Activated naive CD4-positive, alpha-beta T cell treated with Interleukin-2 at 50 U/mL for 16 hours (primary cell): ENCODE measurements around the gene MKRN2.
"Not testable (repeated sequence)": the region's sequence is repeated elsewhere in the genome, so short reads cannot be mapped to it uniquely, and the experiment has no call there.

Experiments used
- DNase-seq: peaks from one replicate; pipeline ENCODE4 v3.0.0-alpha.2; 2020

MKRN2 gene

GRCh38 chr3:12591456-12591855 is 34.6 kb downstream of the MKRN2 start:
- no peak for DNase-seq

- no peak for DNase-seq
Observed at GRCh38 chr3:12591997-12592715, 35.3 kb downstream of the MKRN2 start.

- no peak for DNase-seq
Observed at GRCh38 chr3:12593473-12593872, 36.6 kb downstream of the MKRN2 start.

DNA sequence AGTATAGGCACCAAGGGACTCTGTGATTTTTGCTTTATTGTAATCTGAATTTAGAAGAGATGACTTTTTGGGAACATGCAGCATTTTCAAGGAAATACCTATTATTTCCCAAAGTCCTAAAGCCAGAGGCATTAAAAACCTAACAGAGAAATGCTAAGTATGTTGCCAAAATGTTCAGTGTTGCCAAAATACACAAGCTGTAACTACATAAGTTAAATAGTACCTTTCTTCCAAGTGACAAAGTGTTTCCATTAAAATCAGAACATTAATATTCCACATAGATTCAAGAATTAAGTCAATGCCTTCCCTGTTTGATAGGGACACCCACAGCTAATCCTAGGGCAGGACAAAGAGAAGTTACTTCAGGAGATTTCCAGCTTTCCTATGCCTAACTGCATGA is 42.0 kb downstream of the MKRN2 start:
- no peak for DNase-seq

- no peak for DNase-seq
Observed at GRCh38 chr3:12601072-12601471, 44.2 kb downstream of the MKRN2 start.

DNA sequence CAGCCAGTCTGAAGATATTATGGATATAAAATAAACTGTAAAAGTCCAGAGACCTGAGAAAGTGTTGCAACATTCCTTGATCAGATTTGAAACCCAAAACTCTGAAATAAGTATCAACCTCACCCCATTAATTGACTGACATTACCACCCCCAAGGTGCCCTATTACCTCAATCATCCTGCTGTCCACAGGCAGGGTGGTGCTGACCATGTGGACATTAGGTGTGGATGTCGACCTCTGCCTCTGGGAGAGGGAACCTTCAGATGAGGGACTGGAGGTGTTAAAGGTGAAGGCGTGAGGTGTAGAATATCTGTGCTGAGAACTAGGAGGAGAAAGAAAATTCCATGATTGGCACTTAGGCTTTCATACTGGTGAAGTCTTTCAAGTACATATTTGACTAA is 47.1 kb downstream of the MKRN2 start:
- no peak for DNase-seq

DNA sequence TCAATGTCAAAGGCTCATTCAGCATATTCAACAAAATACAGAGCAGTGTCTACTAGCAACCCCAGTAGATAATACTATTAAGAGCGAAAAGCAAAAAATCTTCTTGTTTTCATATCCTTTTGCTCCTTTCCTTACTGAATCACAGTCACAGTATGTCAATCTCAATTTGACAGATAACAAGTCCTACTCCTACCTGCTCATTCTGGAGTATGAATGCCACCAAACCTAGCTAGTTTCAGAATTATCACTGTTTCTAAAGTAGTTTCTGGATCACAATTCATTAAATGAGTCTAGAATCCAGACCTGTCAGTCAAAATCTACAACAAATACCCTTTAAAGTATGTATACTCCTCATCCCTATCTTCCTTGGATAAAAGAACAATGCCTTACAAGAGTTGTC is 51.5 kb downstream of the MKRN2 start:
- DNase-seq = no peak

DNA sequence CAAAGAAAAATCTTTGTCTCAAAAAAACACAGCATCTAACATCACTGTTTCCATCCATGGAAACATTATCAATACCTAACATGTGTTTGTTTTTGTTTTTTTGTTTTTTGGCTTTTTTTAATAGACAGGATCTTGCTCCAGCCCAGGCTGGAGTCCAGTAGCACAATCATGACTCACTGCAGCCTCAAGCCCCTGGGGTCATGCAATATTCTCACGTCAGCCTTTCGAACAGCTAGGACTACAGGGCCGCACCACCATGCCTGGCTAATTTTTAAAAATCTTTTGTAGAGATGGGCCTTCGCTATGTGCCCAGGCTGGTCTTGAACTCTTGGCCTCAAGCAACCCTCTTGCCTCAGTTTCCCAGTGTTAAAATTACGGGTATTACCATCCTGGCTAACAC is 54.2 kb downstream of the MKRN2 start:
- no peak for DNase-seq

- no peak for DNase-seq
Observed at GRCh38 chr3:12612514-12613226, 55.8 kb downstream of the MKRN2 start.

GRCh38 chr3:12613250-12613649 is 56.4 kb downstream of the MKRN2 start:
- no peak for DNase-seq

DNA sequence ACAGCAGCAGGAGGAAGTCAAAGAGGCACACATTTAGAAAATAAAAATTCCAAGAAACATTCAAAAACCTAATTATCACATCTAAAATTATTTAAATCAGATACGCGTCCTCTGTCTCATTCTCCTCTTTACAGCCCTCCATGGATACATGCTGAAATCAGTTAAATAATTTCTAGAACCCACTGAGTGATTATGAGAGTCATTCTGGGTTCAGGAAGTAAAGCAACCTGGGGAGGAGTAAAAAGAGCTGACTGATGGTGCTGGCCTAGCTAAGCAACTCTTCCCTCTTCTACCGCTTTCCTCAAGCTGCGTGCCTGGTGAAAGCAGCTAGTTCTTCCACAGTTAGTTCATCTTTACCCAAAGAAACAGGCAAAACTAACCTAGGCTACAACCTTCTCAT is 58.4 kb downstream of the MKRN2 start:
- no peak for DNase-seq

- no peak for DNase-seq
Observed at GRCh38 chr3:12618426-12618825, 61.5 kb downstream of the MKRN2 start.

DNA sequence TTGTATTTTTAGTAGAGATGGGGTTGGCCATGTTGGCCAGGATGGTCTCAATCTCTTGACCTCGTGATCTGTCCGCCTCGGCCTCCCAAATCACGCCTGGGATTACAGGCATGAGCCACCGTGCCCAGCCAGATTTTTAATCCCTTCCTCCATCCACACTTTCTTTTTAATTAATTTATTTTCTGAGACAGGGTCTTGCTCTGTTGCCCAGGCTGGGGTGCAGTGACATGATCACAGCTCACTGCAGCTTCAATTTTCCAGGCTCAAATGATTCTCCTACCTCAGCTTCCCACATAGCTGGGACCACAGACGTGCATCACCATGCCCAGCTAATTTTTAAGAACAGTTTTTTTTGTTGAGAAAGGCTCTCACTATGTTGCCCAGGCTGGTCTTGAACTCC is 63.4 kb downstream of the MKRN2 start:
- DNase-seq = no peak

GRCh38 chr3:12620729-12621128 is 63.8 kb downstream of the MKRN2 start:
- no peak for DNase-seq

- no peak for DNase-seq
Observed at GRCh38 chr3:12622335-12622734, 65.4 kb downstream of the MKRN2 start.

GRCh38 chr3:12624056-12624455 is 67.2 kb downstream of the MKRN2 start:
- no peak for DNase-seq

- not testable (repeated sequence) for DNase-seq
Observed at GRCh38 chr3:12624964-12625363, 68.1 kb downstream of the MKRN2 start.

GRCh38 chr3:12627370-12627769 is 70.5 kb downstream of the MKRN2 start:
- DNase-seq = no peak

- no peak for DNase-seq
Observed at GRCh38 chr3:12628813-12629212, 71.9 kb downstream of the MKRN2 start.

DNA sequence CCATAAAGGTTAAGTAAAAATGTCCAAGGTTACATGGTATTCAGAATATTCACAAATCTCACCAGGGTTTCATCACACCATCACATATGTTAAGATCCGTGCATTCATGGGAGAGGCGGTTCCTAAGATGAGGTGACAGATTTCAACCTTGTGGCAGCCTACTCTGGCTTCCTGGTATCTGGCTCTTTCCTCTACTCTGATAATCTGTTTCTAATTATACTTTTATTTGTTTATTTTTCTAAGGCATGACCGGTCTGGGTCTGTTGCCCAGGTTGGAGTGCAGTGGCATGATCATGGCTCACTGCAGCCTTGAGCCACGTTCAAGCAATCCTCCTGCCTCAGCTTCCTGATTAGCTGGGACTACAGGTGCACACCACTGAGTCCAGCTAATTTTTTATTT is 72.7 kb downstream of the MKRN2 start:
- DNase-seq = no peak

GRCh38 chr3:12630292-12630691 is 73.4 kb downstream of the MKRN2 start:
- DNase-seq = no peak

- not testable (repeated sequence) for DNase-seq
Observed at GRCh38 chr3:12630843-12631242, 74.0 kb downstream of the MKRN2 start.

DNA sequence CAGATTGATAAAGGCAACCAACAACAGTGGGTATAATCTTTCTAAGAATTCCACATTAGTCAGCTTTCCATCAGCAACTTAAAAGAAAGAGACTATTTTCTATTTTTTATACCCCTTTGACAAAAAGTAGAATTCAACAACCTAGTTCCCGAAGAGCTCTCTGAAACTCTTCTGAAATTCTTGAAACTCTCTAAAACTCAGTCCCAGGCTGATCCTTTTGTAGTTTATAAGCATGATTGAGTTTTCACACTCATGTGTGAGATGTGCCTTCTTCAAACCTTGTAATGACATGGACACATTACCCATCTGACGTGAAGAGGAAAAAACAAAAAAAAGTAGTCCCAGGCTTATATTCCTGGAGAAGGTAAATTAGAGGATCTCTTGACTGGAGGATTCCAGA is 75.6 kb downstream of the MKRN2 start:
- no peak for DNase-seq

DNA sequence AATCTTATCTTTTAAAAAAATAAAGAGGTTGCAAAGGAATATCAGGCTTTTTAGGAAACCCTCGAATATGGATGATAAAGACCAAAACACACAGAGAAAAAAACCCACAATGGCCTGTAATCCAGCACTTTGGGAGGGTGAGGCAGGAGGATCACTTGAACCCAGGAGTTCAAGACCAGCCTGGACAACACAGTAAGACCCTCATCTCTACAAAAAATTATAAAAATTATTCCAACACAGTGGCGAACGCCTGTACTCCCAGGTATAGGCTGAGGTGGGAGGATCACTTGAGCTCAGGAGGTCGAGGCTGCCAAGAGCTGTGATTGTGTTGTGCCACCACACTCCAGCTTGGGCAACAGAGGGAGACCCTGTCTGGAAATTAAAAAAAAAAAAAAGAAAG is 76.2 kb downstream of the MKRN2 start:
- DNase-seq = no peak
